Activated CD4-positive, CD25-positive, alpha-beta regulatory T cell treated with anti-CD3 and anti-CD28 coated beads, Interleukin-2, amount 50 U/mL, for 72 hours (primary cell): ENCODE results near the gene SLC32A1.

Source experiments
- DNase-seq: peaks from one replicate; pipeline ENCODE4 v3.0.0; 2021

Gene SLC32A1

GRCh38 chr20:38725931-38726803 is 1.9 kb downstream of the SLC32A1 start:
- DNase-seq = peak; percentile 41

GRCh38 chr20:38726804-38727606 is 2.7 kb downstream of the SLC32A1 start:
- peak; percentile 51 for DNase-seq

GRCh38 chr20:38727607-38728190 is 3.4 kb downstream of the SLC32A1 start:
- peak; percentile 33 for DNase-seq

- DNase-seq = no peak
These were observed 4.0 kb downstream of the SLC32A1 start for GRCh38 chr20:38728191-38728781.

GRCh38 chr20:38728911-38729642 is 4.8 kb downstream of the SLC32A1 start:
- no peak for DNase-seq

- no peak for DNase-seq
These were observed 5.5 kb downstream of the SLC32A1 start for GRCh38 chr20:38729767-38730166.

GRCh38 chr20:38730167-38730988 is 6.1 kb downstream of the SLC32A1 start:
- DNase-seq = no peak

GRCh38 chr20:38730989-38731737 is 6.9 kb downstream of the SLC32A1 start:
- DNase-seq = peak; percentile 87

GRCh38 chr20:38731738-38732113 is 7.4 kb downstream of the SLC32A1 start:
- no peak for DNase-seq

- DNase-seq = no peak
These were observed 8.7 kb downstream of the SLC32A1 start for GRCh38 chr20:38732981-38733380.

GRCh38 chr20:38735172-38735571 is 10.9 kb downstream of the SLC32A1 start:
- DNase-seq = no peak

- no peak for DNase-seq
These were observed 13.6 kb downstream of the SLC32A1 start for GRCh38 chr20:38737887-38738286.

- no peak for DNase-seq
These were observed 21.5 kb downstream of the SLC32A1 start for GRCh38 chr20:38745757-38746156.

- no peak for DNase-seq
These were observed 23.3 kb downstream of the SLC32A1 start for GRCh38 chr20:38747495-38748096.

- DNase-seq = peak; percentile 99
These were observed 24.0 kb downstream of the SLC32A1 start, which contains the start of gene ACTR5 for GRCh38 chr20:38748097-38748860. ACTR5 (plus strand) TSS chr20:38748460; CDS start chr20:38748479, 19 bp downstream.

- peak; percentile 68 for DNase-seq
These were observed 24.5 kb downstream of the SLC32A1 start for GRCh38 chr20:38748861-38749149.

GRCh38 chr20:38751360-38751976 is 27.2 kb downstream of the SLC32A1 start:
- DNase-seq = no peak

- no peak for DNase-seq
These were observed 27.7 kb downstream of the SLC32A1 start for GRCh38 chr20:38752029-38752428.

- DNase-seq = no peak
These were observed 30.6 kb downstream of the SLC32A1 start for GRCh38 chr20:38754924-38755323.
